WERI-Rb-1 (cell line): ENCODE data around the gene DCC.
A peak's percentile ranks its signal among the peaks of the same experiment; 100 is the strongest.

Experiments used
- DNase-seq: peaks from one replicate; pipeline ENCODE4 v3.0.0-alpha.2; 2020
- H3K27ac ChIP-seq: fragments of 250-450 bp; sonication (Bioruptor Pico); 2 replicates; pipeline ENCODE4 v1.5.1; 2020; ENCODE audit warnings: mild to moderate bottlenecking, moderate library complexity
- H3K27me3 ChIP-seq: fragments of 250-450 bp; sonication (Bioruptor Pico); 2 replicates; pipeline ENCODE4 v1.5.1; 2021; ENCODE audit warnings: mild to moderate bottlenecking, low read depth, moderate library complexity; ENCODE audit not compliant: insufficient read depth, severe bottlenecking
- H3K36me3 ChIP-seq: fragments of 250-450 bp; sonication (Bioruptor Pico); 2 replicates; pipeline ENCODE4 v1.5.1; 2020; ENCODE audit warnings: mild to moderate bottlenecking, moderate library complexity
- H3K4me3 ChIP-seq: 2 replicates; pipeline ENCODE4 v1.5.1; 2011; ENCODE audit warnings: low read depth, mild to moderate bottlenecking, control low read depth, low read length
- H3K9me3 ChIP-seq: fragments of 250-450 bp; sonication (Bioruptor Pico); 2 replicates; pipeline ENCODE4 v1.5.1; 2021; ENCODE audit warnings: mild to moderate bottlenecking, moderate library complexity; ENCODE audit not compliant: severe bottlenecking
- TF ChIP-seq, protein P1 (sequence below): IDR thresholded peaks from 2 replicates; pipeline ENCODE4 v1.5.1; 2011; ENCODE audit warnings: low read depth, mild to moderate bottlenecking, control low read depth, inconsistent platforms, low read length

The DCC gene

DNA sequence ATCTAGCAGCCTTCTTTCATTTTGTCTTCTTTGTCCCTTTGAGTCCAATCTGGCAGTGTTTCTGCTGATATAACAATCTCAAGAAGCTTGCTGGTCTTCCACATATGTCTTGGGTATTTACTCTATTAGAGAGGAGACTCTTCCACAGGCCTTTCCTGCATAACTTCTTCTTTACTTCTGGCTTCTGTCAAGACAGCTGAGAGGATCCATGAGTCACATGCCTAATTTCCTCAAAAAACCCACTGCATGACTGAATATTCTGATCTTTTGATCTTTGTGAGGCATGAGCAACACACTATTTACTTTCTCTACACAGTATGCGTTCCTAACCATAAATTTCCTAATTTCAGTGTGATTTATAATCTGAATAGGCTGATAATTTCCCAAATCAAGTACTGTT lies 5.1 kb upstream of the DCC start:
- H3K4me3 ChIP-seq = no peak overlapping the region
- TF ChIP-seq, protein P1, sequence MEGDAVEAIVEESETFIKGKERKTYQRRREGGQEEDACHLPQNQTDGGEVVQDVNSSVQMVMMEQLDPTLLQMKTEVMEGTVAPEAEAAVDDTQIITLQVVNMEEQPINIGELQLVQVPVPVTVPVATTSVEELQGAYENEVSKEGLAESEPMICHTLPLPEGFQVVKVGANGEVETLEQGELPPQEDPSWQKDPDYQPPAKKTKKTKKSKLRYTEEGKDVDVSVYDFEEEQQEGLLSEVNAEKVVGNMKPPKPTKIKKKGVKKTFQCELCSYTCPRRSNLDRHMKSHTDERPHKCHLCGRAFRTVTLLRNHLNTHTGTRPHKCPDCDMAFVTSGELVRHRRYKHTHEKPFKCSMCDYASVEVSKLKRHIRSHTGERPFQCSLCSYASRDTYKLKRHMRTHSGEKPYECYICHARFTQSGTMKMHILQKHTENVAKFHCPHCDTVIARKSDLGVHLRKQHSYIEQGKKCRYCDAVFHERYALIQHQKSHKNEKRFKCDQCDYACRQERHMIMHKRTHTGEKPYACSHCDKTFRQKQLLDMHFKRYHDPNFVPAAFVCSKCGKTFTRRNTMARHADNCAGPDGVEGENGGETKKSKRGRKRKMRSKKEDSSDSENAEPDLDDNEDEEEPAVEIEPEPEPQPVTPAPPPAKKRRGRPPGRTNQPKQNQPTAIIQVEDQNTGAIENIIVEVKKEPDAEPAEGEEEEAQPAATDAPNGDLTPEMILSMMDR = no peak
- no peaks in the 10 kb centered on the region for H3K9me3 ChIP-seq
- DNase-seq = no peak
- no peaks in the 10 kb centered on the region for H3K36me3 ChIP-seq
- H3K27me3 ChIP-seq = no peaks in the 10 kb centered on the region
- H3K27ac ChIP-seq = no peak overlapping the region

DNA sequence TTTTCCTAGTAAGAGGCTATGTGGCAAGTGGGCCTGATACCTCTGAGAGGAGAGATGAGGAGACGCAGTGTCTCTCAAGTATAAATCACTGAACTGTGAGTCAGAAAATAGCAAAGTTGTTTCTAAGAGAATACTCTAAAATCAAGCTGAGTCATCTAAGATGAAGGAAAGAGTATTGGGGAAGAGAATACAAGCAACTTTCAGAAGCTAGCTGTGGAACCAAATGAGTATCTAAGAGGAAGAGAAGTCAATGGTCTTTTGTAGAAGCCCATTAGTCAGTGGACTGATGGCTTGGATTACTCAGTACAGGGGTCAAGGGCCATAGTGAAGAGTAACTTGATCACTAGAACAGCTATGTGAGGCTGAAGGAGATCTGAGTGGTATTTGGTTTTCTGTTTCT lies 2.7 kb upstream of the DCC start:
- no peak overlapping the region for H3K4me3 ChIP-seq
- peaks cover 19% of the 10 kb centered on the region for H3K27me3 ChIP-seq
- no peaks in the 10 kb centered on the region for H3K36me3 ChIP-seq
- no peak for DNase-seq
- TF ChIP-seq, protein P1 = no peak
- no peaks in the 10 kb centered on the region for H3K9me3 ChIP-seq
- H3K27ac ChIP-seq = no peak overlapping the region

DNA sequence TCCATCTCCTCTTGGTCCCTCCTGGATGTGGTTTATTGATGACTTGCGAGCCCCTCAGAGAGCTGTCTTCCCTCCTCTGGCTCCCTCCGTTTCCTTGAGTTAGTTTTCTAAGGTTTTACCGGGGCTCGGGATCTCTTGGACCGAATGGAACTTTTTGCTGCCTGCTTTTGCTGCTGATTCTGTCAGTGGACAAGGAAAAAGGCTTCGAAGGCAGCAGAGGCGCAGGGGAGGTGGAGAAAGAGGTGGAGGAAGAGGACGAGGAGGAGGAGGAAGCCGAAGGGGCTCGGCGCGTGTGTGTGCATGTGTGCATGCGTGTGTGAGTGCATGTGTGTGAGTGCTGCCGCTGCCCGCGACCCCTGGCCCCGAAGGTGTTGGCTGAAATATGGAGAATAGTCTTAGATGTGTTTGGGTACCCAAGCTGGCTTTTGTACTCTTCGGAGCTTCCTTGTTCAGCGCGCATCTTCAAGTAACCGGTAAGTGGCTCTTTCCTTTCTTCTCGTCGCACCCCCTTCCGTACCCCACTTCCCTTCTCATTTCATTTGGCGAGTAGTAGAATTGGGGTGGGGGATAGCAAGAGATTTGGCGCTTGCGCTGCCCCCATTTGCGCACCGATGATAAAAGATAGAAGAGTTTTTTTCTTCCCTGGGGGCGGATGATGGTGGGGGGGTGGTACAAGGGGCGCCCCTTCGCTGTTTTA lies 557 bp downstream of the DCC start:
- peak overlapping the region; percentile 45 for H3K4me3 ChIP-seq
- DNase-seq = peak; percentile 20
- H3K27me3 ChIP-seq = peaks cover 19% of the 10 kb centered on the region
- H3K36me3 ChIP-seq = no peaks in the 10 kb centered on the region
- no peak overlapping the region for H3K27ac ChIP-seq
- no peaks in the 10 kb centered on the region for H3K9me3 ChIP-seq
- TF ChIP-seq, protein P1 = no peak

DNA sequence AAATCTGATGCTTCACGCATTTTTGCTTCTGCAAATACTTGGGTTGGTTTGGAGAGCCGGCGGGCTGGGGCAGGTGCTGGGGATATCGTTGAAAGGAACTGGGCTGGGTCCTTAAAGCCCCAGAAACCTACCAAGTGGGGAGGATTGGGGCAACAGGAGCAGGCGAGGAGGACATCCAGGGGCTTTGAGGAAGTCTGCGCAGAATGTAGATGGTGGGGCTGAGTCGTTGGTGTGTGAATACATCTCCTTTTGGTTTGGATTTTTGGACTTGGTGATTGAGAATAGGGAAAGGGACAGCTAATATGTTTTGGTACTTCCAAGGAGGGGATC lies 1.1 kb downstream of the DCC start:
- H3K4me3 ChIP-seq = peak overlapping the region; percentile 45
- no peak overlapping the region for H3K27ac ChIP-seq
- TF ChIP-seq, protein P1 = no peak
- H3K36me3 ChIP-seq = no peaks in the 10 kb centered on the region
- H3K9me3 ChIP-seq = no peaks in the 10 kb centered on the region
- DNase-seq = no peak
- H3K27me3 ChIP-seq = peaks cover 19% of the 10 kb centered on the region

DNA sequence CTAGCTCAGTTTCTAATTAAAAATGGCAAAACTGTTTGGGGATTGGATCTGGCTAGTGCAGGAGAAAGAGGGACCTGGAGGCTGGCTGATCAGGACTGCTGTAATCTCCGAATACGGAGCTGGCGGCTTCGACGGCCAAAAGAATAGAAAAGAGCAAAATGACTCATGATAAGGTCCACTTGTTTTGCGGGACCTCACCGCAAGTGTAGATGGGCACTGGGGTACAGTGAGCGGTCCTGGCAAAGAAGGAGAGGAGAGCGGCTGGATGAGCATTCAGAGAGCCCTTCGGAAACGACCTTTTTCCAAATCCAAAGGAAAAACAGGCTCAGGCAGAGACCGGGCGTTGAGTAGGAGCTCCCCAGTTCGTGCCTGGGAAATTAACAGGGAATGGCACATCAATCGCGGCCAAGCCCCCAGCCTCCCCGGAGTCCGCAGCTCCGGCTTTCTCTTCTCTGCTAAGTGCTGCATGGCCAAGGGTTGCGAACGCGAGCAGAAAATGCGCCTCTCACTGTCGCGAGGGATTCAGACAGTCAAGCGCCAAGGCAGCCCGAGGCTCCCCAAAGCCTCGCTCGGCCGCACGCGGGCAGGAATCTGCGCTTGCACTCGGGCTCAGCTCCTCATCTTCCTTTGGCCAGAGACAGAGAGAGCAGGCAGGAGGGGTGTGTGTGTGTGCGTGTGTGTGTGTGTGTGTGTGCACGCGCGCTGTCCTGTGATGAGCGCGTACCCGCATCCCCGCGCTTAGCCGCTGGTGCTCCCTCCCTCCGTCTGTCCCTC lies 1.8 kb downstream of the DCC start:
- peaks cover 19% of the 10 kb centered on the region for H3K27me3 ChIP-seq
- no peaks in the 10 kb centered on the region for H3K9me3 ChIP-seq
- H3K27ac ChIP-seq = no peak overlapping the region
- TF ChIP-seq, protein P1 = 0 out of 2 replicates have a peak, but pooled peaks have one; percentile 16
- peak; percentile 63 for DNase-seq
- H3K36me3 ChIP-seq = no peaks in the 10 kb centered on the region
- H3K4me3 ChIP-seq = peak overlapping the region; percentile 45

DNA sequence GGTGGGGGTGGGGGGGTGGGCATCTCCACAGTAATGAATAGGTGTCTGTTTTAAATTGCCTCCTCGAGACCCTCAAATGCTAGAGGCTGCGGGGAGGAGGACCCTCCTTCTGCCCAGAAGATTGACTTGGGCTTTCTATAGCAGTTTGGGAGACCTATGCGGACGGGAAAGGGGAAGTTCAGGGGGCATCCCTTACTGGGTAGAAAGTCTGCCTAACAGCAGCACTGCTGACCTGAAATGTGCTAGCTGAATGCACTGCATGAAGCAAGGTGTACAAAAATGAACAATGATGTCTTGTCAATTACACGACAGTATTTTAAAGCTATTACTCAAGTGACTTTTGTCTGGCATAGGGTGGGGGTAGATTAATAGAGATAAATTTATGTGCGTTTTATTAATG lies 2.5 kb downstream of the DCC start:
- H3K27ac ChIP-seq = no peak overlapping the region
- peaks cover 19% of the 10 kb centered on the region for H3K27me3 ChIP-seq
- no peaks in the 10 kb centered on the region for H3K36me3 ChIP-seq
- no peaks in the 10 kb centered on the region for H3K9me3 ChIP-seq
- H3K4me3 ChIP-seq = peak overlapping the region; percentile 45; the same call in 1 of the 2 replicates
- TF ChIP-seq, protein P1 = no peak
- no peak for DNase-seq
